H9 (cell line): Measurements from ENCODE around the gene SCLY. TPM values are rescaled to one million over a fixed set of nuclear protein-coding genes. Genes with fewer than 3 reads are reported as not detected.

Source experiments
- DNase-seq: peaks from one replicate; pipeline ENCODE4 v3.0.0-alpha.2; 2017
- H2AFZ ChIP-seq: one replicate; pipeline ENCODE4 v1.6.1; 2013; ENCODE audit warnings: mild to moderate bottlenecking, low read length, control low read depth, moderate library complexity
- H2AK5ac ChIP-seq: 2 replicates; pipeline ENCODE4 v1.6.1; 2013; ENCODE audit warnings: low read length, control low read depth, mixed read lengths; ENCODE audit not compliant: insufficient read length
- H2BK120ac ChIP-seq: one replicate; pipeline ENCODE4 v1.6.1; 2013; ENCODE audit warnings: low read depth, mild to moderate bottlenecking, low read length, control low read depth, inconsistent platforms; ENCODE audit not compliant: poor library complexity, severe bottlenecking
- H2BK12ac ChIP-seq: 2 replicates; pipeline ENCODE4 v1.6.1; 2013; ENCODE audit warnings: low read length, control low read depth, mixed read lengths, low read depth; ENCODE audit not compliant: insufficient read length
- H2BK15ac ChIP-seq: 2 replicates; pipeline ENCODE4 v1.6.1; 2013; ENCODE audit warnings: low read depth, low read length, control low read depth
- H2BK20ac ChIP-seq: one replicate; pipeline ENCODE4 v1.6.1; 2013; ENCODE audit warnings: low read depth, mild to moderate bottlenecking, low read length, control low read depth, inconsistent platforms; ENCODE audit not compliant: poor library complexity, severe bottlenecking
- H2BK5ac ChIP-seq: 2 replicates; pipeline ENCODE4 v1.6.1; 2013; ENCODE audit warnings: low read length, control low read depth, mixed read lengths; ENCODE audit not compliant: insufficient read length
- H3K14ac ChIP-seq: 2 replicates; pipeline ENCODE4 v1.6.1; 2013; ENCODE audit warnings: low read length, control low read depth; ENCODE audit not compliant: insufficient read depth
- H3K18ac ChIP-seq: 2 replicates; pipeline ENCODE4 v1.6.1; 2013; ENCODE audit warnings: low read depth, mild to moderate bottlenecking, mixed read lengths, low read length, control low read depth; ENCODE audit not compliant: insufficient read length
- H3K23ac ChIP-seq: 2 replicates; pipeline ENCODE4 v1.6.1; 2013; ENCODE audit warnings: low read length, control low read depth, mixed read lengths, low read depth; ENCODE audit not compliant: insufficient read length
- H3K23me2 ChIP-seq: 2 replicates; pipeline ENCODE4 v1.6.1; 2013; ENCODE audit warnings: low read depth, mild to moderate bottlenecking, mixed read lengths, low read length, control low read depth; ENCODE audit not compliant: insufficient read length, poor library complexity, severe bottlenecking
- H3K27ac ChIP-seq: 2 replicates; pipeline ENCODE4 v1.5.1; 2013; ENCODE audit warnings: low read length, control low read depth, mixed read lengths, low read depth; ENCODE audit not compliant: insufficient read length
- H3K27me3 ChIP-seq: 2 replicates; pipeline ENCODE4 v1.6.1; 2013; ENCODE audit warnings: low read length, control low read depth, inconsistent platforms; ENCODE audit not compliant: insufficient read depth
- H3K4ac ChIP-seq: 2 replicates; pipeline ENCODE4 v1.6.1; 2013; ENCODE audit warnings: low read depth, mild to moderate bottlenecking, control low read depth, inconsistent platforms, low read length, moderate library complexity
- H3K4me1 ChIP-seq: 2 replicates; pipeline ENCODE4 v1.6.1; 2013; ENCODE audit warnings: low read length, control low read depth, inconsistent platforms; ENCODE audit not compliant: insufficient read depth
- H3K4me2 ChIP-seq: 2 replicates; pipeline ENCODE4 v1.6.1; 2013; ENCODE audit warnings: low read length, control low read depth, mixed read lengths; ENCODE audit not compliant: insufficient read length, insufficient read depth
- H3K56ac ChIP-seq: 2 replicates; pipeline ENCODE4 v1.6.1; 2013; ENCODE audit warnings: low read depth, mild to moderate bottlenecking, mixed read lengths, low read length, control low read depth; ENCODE audit not compliant: insufficient read length
- H3K79me1 ChIP-seq: 2 replicates; pipeline ENCODE4 v1.6.1; 2013; ENCODE audit warnings: low read depth, mild to moderate bottlenecking, moderate library complexity, low read length, control low read depth, inconsistent platforms; ENCODE audit not compliant: insufficient read depth, poor library complexity, severe bottlenecking
- H3K79me2 ChIP-seq: 2 replicates; pipeline ENCODE4 v1.6.1; 2013; ENCODE audit warnings: low read length, control low read depth, inconsistent platforms; ENCODE audit not compliant: insufficient read depth
- H3K9ac ChIP-seq: 2 replicates; pipeline ENCODE4 v1.6.1; 2013; ENCODE audit warnings: low read length, control low read depth, mixed read lengths; ENCODE audit not compliant: insufficient read length; ENCODE audit errors: extremely low read depth
- H3K9me3 ChIP-seq: one replicate; pipeline ENCODE4 v1.6.1; 2013; ENCODE audit warnings: low read depth, low read length, inconsistent platforms; ENCODE audit not compliant: control insufficient read depth
- H3T11ph ChIP-seq: one replicate; pipeline ENCODE4 v1.6.1; 2013; ENCODE audit warnings: mild to moderate bottlenecking, low read length, control low read depth, inconsistent platforms
- H4K20me1 ChIP-seq: one replicate; pipeline ENCODE4 v1.6.1; 2013; ENCODE audit not compliant: control insufficient read depth, insufficient read length, insufficient read depth
- H4K5ac ChIP-seq: 2 replicates; pipeline ENCODE4 v1.6.1; 2013; ENCODE audit warnings: low read depth, mild to moderate bottlenecking, mixed read lengths, low read length, control low read depth; ENCODE audit not compliant: insufficient read length
- H4K8ac ChIP-seq: replicated peaks from 2 replicates; pipeline ENCODE4 v1.6.1; 2013; ENCODE audit warnings: low read length, control low read depth, mixed read lengths, low read depth; ENCODE audit not compliant: insufficient read length
- H4K91ac ChIP-seq: 2 replicates; pipeline ENCODE4 v1.6.1; 2013; ENCODE audit warnings: low read depth, mild to moderate bottlenecking, moderate library complexity, mixed read lengths, low read length, control low read depth; ENCODE audit not compliant: insufficient read length
- H3K27ac Mint-ChIP-seq, 3 experiments: 2 replicates in 2 of 3; 3 replicates in 1 of 3; pipeline ENCODE4 v1.8.0; 2020 to 2021; ENCODE audit warnings: mixed read lengths in 3 of 3, mild to moderate bottlenecking in 1 of 3, moderate library complexity in 1 of 3
- H3K27me3 Mint-ChIP-seq: 2 replicates; pipeline ENCODE4 v1.8.0; 2021; ENCODE audit warnings: low read depth, mild to moderate bottlenecking, moderate library complexity, mixed read lengths
- H3K36me3 Mint-ChIP-seq, 3 experiments: 2 replicates in 2 of 3; 3 replicates in 1 of 3; pipeline ENCODE4 v1.8.0; 2020 to 2021; ENCODE audit warnings: low read depth in 3 of 3, mixed read lengths in 3 of 3; ENCODE audit not compliant: insufficient read depth in 1 of 3
- H3K4me1 Mint-ChIP-seq, 2 experiments: 2 replicates each; pipeline ENCODE4 v1.8.0; 2020; ENCODE audit warnings: mixed read lengths in 2 of 2
- H3K4me3 Mint-ChIP-seq, 2 experiments: 2 replicates in 1 of 2; 3 replicates in 1 of 2; pipeline ENCODE4 v1.8.0; 2020 to 2021; ENCODE audit warnings: mild to moderate bottlenecking in 2 of 2, mixed read lengths in 2 of 2, moderate library complexity in 1 of 2
- H3K9me3 Mint-ChIP-seq, 2 experiments: 2 replicates in 1 of 2; 3 replicates in 1 of 2; pipeline ENCODE4 v1.8.0; 2020; ENCODE audit warnings: mild to moderate bottlenecking in 2 of 2, mixed read lengths in 2 of 2, moderate library complexity in 1 of 2
- CTCF ChIP-seq: fragments of 200-600 bp; sonication (generic); conservative IDR thresholded peaks from 3 replicates; pipeline ENCODE4 v1.8.0; 2021; ENCODE audit warnings: antibody characterized with exemption, mild to moderate bottlenecking
- WGBS: extraction: QIAGEN DNeasy Blood & Tissue Kit; methylation state at CpG from one replicate; pipeline ENCODE4 v1.1.7; 2013; ENCODE audit warnings: missing lambda C conversion rate, low lambda C conversion rate, mixed read lengths; ENCODE audit not compliant: insufficient read length; ENCODE audit errors: extremely low coverage; 5-methylcytosine and 5-hydroxymethylcytosine counted together
- total RNA-seq: library from RNA; stranded (reverse); gene quantifications from 2 replicates; pipeline ENCODE4 v1.2.1, GENCODE V29; 2021

SCLY gene
- total RNA-seq, 1 experiment from 2014 or later = 55.3 TPM

GRCh38 chr2:238108423-238109183 is 47.8 kb downstream of the SCLY start:
- H3K27me3 ChIP-seq = no peaks in the 10 kb centered on the region
- no peak overlapping the region for H3K4ac ChIP-seq
- peak overlapping the region in 1 of 3 experiments; percentile 91; a peak in 1 of 7 replicates for H3K27ac Mint-ChIP-seq

More at GRCh38 chr2:238108423-238109183, 47.8 kb downstream of the SCLY start:
- no peak overlapping the region for H3K18ac ChIP-seq
- H3K23ac ChIP-seq = no peak overlapping the region
- Mint-ChIP-seq H3K4me1 (peaks cover 19 to 26% of the 10 kb centered on the region in 2 experiments), H3K9me3 (peaks cover 15% of the 10 kb centered on the region in 2 experiments), H3K36me3 (peaks cover 0 to 9% (median 0%) of the 10 kb centered on the region in 3 experiments; a peak in 2 of 7 replicates), H3K4me3 (no peak overlapping the region; a peak in 1 of 5 replicates), H3K27me3 (no peaks in the 10 kb centered on the region; the same call in 1 of the 2 replicates)
- no peaks in the 10 kb centered on the region for H3K9me3 ChIP-seq
- no peak overlapping the region for H2BK12ac ChIP-seq
- H2AK5ac ChIP-seq = no peak overlapping the region
- H3T11ph ChIP-seq = no peak overlapping the region
- H2BK20ac ChIP-seq = no peak overlapping the region
- no peak for TF ChIP-seq CTCF
- no peak overlapping the region for H2AFZ ChIP-seq
- no peak overlapping the region for H2BK15ac ChIP-seq
- H4K5ac ChIP-seq = no peak overlapping the region
- H3K4me2 ChIP-seq = no peak overlapping the region
- peak; percentile 72 for DNase-seq
- H2BK5ac ChIP-seq = no peak overlapping the region
- no peaks in the 10 kb centered on the region for H3K23me2 ChIP-seq
- no peaks in the 10 kb centered on the region for H3K79me2 ChIP-seq
- no peak overlapping the region for H3K14ac ChIP-seq
- H2BK120ac ChIP-seq = no peak overlapping the region
- WGBS = no CpG with 5 or more reads among the region's 19 CpGs
- H3K4me1 ChIP-seq = no peaks in the 10 kb centered on the region; the same call in 1 of the 2 replicates
- H3K9ac ChIP-seq = no peak overlapping the region
- no peak overlapping the region for H4K91ac ChIP-seq
- H3K56ac ChIP-seq = no peak overlapping the region
- no peaks in the 10 kb centered on the region for H4K20me1 ChIP-seq
- no peak overlapping the region for H4K8ac ChIP-seq
- no peak overlapping the region for H3K27ac ChIP-seq
- no peaks in the 10 kb centered on the region for H3K79me1 ChIP-seq
